HUDEP-2 (cell line): ENCODE data around the gene FSTL4.
"Not testable (repeated sequence)": the region's sequence is repeated elsewhere in the genome, so short reads cannot be mapped to it uniquely, and the experiment has no call there.

ENCODE experiments used
- DNase-seq, 76 experiments: peaks; one replicate each; lab custom pipeline; 2025; ENCODE audit not compliant: unreplicated experiment in 76 of 76; lab: John Stamatoyannopoulos, UW

FSTL4 gene

DNA sequence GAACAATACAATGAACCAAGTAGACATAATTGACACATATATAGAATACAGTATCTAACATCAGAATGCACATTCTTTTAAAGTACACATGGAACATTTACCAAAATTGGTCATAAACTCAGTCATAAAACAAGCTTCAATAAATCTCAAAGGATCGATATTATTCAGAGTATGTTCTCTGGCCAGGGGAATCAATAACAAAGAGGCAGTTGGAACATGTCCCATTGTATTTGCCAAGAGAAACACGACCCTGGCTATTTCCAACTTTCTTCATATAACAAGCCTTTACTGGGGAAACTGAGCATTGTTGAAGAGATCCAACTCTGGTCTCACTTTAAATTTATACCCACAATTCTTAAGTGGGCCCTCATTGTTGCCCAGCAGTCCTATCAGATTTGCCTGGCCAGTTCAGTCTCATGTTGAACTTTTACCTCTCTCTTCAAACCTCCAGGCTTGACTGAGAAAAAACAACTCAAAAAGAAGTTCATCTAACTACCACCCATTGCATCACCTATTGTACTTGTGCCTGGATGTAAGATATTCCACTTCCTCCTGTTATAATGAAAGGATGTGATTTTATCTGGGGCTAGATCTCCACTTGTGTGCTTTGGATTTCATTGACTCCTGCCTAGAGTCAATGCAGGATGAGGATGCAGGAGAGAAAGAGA, 398.1 kb downstream of the FSTL4 start:
- DNase-seq: no peak

DNA sequence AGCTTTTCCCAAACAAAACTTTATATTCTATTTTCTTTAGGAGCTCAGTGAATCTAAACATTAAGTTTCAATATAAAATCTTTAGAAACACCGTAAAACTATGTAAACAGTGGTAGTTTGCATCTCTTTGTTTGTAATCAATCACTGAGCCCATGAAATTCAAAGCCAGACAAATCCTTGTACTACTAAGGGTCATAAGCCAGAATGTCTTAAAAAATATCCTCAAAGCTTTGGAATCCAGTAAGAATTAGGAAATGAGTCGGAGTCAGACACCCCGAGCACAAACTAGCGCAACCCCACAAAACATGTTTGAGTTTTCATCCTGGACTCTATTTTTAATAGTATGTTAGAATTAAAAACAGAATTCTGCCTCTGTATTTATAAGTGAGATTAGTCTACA, 406.7 kb downstream of the FSTL4 start:
- no peak for DNase-seq

DNA sequence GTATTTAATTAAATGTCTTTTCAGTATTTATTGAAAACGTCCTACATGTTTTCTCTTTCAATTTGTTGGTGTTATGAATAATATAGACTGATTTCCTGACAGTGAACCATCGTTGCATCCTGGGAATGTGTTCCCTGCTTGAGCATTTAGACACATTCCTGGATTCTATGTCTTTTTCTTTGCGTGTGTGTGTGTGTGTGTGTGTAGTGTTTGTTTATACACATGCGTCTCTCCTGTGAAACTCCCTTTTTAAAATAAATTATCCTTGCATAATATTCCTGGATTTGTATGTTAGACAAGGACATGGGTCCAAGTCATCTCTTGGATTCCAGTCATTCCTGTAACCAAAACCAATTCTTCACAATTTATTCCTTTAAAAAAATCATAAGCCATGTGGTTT, 407.1 kb downstream of the FSTL4 start:
- DNase-seq: no peak

DNA sequence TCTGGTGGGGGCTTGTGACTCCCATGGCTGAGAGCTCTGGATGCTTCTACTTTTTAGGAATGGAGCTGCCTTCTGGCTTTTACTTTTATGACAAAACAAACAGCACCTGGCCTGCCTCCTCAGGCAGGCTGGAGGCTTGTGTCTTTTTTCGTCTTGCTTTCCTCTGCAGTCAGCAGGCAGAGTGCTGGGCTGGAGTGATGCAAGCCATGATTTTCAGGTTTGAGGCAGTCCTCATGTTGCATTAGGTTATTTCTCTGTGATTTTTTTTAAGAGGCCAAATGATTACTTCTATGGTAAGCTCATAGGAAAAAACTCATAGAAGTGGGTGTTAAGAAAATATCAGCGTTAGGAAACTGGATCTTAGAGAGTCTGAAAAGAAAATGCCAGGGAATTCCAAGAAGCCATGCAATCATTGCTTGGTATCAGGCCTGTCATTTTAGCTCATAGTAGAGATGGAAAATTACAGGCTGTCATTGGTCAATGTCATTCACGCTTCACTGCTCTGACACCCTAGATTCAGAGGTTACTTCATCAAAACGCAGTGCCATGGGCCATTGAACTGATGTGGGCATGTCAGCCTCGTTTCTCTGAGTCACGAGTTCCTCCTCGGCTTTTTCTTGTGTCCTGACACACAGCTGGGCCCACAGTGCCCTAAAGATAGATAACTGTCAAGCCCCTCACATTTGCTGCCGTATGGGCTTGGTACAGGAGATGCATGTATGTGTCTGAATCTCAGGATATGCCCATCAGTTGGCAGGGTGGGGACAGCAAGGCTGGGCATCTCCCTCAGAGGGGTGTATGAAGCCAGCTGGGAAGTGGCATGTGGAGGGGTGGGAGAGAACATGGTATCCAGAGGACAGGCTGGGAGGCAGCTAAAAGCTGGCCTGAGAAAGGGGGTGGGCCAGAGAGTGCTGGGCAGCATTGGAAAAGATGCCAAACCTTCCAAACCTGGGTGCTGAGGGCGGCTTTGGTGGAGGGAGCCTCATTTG, 408.7 kb downstream of the FSTL4 start:
- no peak for DNase-seq

DNA sequence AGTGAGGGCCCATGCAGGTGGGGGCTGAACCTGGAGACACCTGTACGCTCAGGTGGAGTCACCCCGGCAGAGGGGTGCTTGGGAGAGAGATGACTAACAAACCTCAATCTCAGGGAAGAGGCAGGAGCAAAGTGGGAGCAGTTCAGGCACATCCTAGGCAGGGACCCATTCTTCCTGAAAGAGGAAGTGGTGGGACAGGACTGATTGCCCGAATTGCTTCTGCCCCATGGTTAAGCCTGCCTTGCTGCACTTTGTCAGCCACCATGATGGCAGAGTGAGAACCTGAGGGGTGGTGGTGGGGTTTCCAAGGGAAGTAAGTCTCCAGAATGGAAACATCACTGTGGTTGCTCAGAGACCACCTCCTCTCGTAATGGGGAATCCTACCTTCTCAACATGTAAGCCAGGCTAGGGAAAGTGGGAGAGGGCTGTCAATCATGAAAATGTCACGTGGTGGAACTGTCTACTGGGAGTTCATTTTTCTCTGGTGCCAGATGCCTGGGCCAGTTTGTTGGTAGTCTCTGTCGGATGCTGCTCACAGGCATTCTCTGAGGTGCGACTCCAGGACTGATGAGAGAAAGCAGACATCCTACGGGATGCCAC, 410.2 kb downstream of the FSTL4 start:
- DNase-seq: no peak

DNA sequence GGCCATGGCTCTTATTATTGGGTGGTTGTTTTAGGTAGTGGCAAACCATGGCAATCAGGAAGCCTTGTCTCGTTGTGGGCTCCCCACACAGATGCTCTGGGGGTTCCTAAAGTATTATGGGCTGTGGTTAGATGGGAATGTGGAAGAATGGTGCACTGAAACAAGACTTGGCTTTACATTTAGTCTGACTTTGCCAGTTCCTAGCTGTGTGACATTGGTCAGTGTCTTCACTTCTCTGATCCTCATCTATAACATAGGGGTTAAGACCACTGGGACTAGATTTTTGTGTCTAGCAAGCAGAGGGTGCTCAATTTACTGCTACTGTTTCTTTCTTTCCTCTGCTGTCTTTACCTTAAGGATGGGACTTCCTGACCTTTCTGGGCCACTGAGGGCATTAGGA, 411.0 kb downstream of the FSTL4 start:
- no peak for DNase-seq

DNA sequence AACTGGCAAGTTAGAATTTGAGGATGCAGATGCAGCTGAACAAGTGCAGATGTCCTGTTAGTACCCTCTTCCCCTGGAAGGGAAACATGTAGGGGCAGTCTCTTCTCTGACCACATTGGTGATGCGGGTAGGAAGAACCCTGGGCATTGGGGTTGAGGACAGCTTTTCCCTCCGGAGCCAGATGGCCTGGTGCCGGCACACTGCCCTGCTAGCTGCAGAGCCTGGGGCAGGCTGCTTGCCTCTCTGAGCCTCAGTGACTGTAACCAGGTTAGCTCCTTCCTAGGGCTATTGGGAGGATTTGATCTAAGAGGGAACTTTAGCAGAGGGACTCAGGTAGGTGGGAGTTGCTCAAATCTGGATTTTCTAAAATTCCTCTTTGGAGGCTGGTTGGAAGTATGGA, 412.1 kb downstream of the FSTL4 start:
- no peak for DNase-seq

DNA sequence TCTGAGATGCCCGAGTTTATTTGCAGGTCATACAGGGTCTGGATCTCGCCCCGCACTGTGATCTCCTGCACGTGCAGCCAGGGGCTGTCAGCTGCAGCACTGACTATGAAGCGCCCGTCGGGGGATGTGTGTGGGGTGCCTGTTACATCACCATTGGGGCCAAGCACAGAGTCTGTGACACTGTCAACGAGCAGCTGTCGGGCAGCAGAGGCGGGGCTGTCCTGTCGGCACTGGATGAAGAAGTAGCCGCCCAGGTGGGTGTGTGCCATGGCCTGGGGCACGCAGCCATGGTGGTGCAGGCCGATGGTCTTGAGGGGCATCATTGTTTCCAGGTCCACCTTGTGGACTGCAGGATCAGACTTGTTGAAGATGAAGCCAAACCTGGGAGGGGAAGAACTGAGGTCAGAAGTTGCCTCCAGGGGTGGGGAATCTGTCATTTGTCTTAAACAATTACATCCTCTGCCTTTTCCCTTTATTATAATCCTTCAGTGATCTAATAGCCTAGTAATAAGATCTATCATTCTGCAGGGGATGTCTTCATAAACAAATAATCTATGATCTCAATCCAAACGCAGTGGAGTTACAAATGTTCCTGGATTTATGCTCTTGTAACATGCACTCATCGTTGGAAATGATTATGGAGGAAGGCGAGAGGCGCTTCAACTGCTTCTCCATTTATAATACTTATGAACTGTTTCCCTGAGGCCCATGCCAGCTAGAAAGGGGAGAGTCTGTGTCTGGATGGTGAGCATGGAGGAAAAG, 412.7 kb downstream of the FSTL4 start:
- DNase-seq: no peak

DNA sequence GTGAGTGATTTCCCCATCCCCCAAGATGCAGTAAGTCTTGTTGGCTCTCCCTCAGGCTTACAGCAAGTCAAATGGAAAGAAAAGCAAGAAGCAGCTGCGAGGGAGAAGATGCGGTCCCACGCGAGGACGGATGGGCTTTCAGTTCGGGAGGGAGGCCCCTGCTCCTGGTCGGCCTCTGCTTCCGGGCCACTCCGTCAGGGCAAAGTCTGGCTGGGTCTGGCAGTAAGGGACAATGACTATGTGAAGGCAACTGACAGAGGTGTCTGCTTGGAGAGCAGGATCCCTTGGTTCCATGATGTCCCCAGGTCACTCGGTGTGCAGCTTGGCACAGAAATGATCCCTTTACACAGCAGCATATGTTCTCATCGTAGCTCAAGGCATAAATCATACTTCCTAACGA, 413.8 kb downstream of the FSTL4 start:
- no peak for DNase-seq

DNA sequence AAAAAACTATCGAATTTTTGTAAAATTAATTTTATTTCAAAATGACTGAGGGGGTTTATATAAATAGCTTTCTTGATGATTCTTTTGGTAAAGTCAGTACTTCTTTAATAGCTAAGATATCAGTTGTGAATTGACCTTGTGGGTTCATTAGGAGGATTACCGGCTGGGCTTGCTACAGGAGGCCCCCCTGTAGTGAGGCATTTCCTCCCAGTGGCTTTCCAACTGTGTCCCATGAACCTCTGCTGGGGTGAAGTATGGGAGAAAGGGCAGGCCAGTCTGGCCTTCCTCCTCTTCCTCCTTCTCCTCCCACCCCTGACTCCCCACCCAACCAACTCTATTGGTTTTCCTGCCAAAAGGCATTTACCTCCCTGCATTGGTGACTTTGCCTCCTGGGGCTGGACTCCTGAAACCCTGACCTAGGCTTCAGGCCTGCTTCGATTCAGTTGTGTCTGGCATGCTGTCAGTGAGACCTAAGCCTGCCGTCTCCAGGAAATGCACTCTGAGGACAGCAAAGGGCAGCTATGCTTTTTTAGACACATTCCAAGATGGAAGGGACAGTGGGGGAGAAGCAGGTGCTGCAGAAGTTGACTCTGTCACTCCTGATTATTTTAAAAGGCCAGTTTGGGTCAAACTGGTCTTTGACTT, 415.8 kb downstream of the FSTL4 start:
- DNase-seq: no peak

DNA sequence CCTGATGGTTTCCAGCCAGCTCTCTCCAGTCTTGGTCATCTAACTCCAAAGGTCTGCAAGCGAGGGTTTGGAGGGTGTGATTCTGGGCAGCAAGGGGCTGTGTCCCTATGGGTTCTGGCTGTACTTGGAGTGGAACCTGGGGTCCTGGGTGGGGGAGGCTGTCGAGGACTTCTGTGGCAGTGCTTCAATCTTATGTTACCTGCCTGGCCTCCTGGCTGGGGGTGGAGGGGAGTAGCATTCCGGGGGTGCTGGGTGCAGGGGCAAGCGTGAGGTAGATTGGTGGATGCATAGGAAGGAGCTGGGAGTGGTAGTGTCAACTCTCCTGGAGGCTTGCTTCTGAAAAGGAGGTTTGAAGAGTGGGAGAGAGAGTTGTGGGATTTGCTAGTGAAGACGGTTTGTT, 417.1 kb downstream of the FSTL4 start:
- DNase-seq: no peak

DNA sequence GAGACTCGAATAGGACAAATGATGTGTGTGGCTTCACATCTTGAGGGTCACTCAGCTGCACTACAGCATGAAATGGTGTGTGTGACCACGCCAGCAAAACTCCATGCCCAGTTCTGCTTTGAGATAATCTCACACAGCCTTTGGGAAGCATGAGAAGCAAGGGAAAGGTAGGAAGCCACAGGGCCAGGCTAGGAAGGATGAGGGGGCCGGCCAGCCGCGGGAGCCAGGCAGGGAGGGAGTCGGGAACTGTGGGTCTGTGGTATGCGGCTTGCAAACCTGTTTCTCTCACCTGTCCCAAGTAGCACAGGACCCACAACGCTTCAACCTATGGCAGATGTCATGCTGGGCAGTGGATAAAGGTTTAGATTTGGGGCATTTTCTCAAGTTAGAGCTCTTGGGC, 418.5 kb downstream of the FSTL4 start:
- no peak for DNase-seq

DNA sequence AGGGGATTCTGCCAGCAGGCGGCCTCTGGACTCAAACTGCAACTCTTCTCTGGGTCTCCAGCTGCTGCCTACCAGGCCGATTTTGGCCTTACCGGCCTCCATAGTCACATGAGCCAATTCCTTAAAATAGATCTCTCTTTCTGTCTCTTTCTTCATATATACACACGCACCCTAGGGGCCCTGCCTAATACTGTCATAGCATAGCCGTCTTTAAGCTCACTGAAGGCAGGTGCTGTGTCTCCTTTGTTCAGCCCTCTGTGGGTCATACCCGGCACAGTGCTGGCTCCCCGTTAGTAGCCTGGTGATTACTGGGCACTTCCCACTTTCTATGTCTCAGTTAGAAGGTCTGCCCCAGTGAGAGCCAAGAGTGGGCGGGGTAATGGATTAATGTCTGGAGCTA, 419.6 kb downstream of the FSTL4 start:
- no peak for DNase-seq

DNA sequence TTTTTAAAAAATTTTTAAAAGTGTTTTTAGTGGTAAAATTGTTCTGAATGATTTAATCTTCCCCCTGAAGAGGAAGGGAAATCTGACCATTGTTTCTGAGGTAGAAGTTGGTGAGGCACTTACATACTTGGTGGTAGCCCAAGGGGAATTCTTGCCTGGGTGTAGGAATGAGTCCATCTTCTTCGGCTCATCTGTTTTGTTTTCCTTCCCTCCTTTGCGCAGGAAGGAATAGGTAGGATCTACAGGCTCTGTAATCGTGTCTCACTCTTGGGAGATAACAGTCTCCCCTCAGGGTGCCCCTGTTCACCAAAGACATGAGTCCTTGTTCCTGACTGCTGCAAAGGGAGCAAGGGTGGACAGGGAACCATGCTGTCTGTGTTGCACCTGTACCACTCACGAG, 422.5 kb downstream of the FSTL4 start:
- no peak for DNase-seq

DNA sequence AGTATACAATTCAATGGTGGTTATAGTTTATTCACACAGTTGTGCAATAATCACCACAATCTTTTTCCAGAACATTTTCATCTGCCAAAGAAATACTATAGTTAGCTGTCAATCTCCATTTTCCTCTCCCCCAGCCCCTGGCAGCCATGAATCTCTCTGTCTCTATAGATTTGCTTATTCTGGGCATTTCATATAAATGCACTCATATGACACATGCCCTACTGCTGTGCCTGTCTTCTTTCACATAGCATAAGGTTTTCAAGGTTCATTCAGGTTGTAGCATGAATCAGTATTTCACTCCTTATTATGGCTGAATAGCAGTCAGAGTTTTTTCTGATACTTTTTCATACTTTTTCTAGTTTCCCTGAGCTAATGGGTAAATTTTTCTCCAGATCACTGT, 432.9 kb downstream of the FSTL4 start:
- no peak for DNase-seq

DNA sequence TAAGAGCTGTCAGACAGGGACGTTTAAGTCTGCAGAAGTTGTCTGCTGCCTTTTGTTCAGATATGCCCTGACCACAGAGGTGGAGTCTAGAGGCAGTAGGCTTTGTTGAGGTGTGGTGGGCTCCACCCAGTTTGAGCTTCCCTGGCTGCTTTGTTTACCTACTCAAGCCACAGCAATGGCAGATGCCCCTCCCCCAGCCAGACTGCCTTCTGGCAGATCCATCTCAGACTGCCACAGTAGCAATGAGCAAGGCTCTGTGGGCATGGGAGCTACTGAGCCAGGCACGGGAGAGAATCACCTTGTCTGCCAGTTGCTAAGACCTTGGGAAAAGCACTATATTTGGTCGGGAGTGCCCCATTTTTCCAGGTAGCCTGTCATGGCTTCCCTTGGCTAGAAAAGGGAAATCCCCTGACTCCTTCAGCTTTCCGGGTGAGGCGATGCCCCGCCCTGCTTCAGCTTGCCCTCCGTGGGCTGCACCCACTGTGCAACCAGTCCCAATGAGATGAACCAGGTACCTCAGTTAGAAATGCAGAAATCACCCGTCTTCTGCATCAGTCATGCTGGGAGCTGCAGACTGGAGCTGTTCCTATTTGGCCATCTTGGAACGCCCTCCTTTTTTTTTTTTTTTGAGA, 441.5 kb downstream of the FSTL4 start:
- DNase-seq: not testable (repeated sequence)

DNA sequence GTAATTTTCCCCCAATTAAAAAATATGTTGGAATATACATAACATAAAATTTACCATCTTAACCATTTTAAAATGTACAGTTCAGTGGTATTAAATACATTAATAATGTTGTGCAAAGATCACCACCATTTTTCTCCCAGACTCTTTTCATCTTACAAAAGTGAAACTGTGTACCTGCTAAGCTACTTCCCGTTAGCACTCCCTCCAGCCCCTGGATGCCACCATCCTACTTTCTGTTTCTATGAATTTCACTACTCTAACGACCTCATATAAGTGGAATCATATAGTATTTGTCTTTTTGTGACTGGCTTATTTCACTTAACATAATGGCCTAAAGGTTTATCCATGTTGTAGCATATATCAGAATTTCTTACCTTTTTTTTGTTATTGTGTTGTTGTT, 447.6 kb downstream of the FSTL4 start:
- no peak for DNase-seq

DNA sequence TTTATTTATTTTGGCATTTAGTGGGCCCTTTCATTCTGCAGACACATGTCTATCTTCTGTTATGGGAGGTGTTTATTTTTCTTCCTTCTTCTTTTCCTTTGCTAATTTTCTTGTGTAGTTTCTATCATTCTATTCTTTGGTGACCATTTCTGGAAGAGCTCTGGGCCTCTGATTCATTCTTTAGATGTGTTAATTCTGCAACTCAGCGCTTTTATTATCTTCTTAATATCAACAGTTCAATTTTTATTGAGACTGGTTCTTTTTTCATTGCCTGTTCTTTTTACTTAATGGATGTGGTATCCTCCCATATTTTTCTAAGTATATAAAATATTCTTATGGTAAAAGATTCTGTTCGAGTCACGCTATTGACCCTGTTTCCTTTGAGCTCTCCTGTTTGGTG, 448.5 kb downstream of the FSTL4 start:
- DNase-seq: no peak

DNA sequence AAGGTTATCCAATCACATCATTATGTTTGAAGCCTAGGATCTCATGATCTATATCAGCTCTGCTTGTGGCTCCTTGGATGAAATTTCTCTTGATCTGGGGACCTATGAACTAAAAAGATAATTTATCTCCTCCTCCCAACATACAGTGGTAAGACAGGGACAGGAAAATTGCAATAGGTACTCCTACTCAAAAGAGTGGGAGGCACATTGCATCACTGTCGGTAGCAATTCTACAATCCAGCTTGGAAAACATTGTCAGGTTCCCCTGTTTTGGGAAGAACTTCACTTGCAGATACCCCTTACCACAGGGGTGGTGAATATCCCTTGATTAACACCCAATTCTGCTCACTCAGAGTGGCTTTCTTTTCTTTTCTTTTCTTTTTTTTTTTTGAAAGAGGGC, 452.8 kb downstream of the FSTL4 start:
- no peak for DNase-seq

DNA sequence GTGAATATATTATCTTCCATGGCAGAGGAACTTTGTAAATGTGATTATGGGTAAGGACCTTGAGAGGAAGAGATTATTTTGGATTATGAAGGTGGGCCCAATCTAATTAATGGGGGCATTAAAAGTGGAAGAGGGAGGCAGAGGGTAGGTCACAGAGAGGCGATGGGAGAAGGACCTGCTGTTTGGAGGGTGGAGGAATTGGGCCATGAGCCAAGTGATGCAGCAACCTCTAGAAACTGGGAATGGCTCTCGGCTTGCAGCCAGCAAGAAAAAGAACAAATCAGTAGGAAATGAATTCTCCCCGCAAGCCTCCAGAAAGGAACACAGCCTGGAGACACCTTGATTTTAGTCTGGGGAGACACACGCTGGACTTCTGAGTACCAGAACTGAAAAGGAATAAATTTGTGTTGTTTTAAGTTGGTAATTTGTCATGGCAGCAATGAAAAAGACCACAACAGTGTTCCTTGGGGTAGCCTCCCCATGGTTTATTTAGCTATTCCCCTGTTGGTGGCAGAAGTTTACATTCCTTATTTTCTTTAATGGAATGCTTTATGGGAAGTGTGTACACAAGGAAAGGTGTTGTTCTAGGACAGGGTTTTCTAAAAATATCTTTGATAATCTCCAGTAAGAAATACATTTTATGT, 456.9 kb downstream of the FSTL4 start:
- no peak for DNase-seq
